HepG2 (cell line): ENCODE measurements around the gene FXN. TPM values are rescaled to one million over a fixed set of nuclear protein-coding genes. Genes with fewer than 3 reads are reported as not detected.
A peak's percentile ranks its signal among the peaks of the same experiment; 100 is the strongest.

ENCODE experiments used
- ATAC-seq: fragments of 200-7000 bp; cut with Tn5 transposase; 3 replicates; pipeline ENCODE4 v1.9.1; 2020; ENCODE audit warnings: mild to moderate bottlenecking, moderate library complexity
- BruUV-seq: library from RNA; stranded (reverse); fragments of 400-500 nt; replicated peaks from 2 replicates; lab custom pipeline; 2021; lab: Mats Ljungman, UMichigan
- CTCF ChIA-PET: fragments of 300-600 bp; formaldehyde crosslinking; extraction: SDS; loops from one replicate; lab custom pipeline; 2021; ENCODE audit warnings: low total read pairs, inconsistent platforms, low intra/inter-chr PET ratio; lab: Yijun Ruan, JAX
- POLR2A ChIA-PET: fragments of 350-600 bp; sonication (Branson Sonifier 250); formaldehyde crosslinking; loops from one replicate; lab custom pipeline; 2020; ENCODE audit warnings: antibody characterized with exemption, inconsistent platforms; lab: Yijun Ruan, JAX
- DNase-seq: peaks from one replicate; pipeline ENCODE4 v3.0.0-alpha.2; 2015; ENCODE audit warnings: low spot score
- FAIRE-seq: peaks from 3 replicates; lab custom pipeline; 2011; peaks lifted over from hg19 to GRCh38; lab: Jason Lieb, UNC
- H2AFZ ChIP-seq: one replicate; pipeline ENCODE4 v1.6.1; 2011; ENCODE audit warnings: low read length, inconsistent platforms
- H3K27ac ChIP-seq: fragments of 300-600 bp; 3 replicates; pipeline ENCODE4 v1.8.0; 2011; ENCODE audit warnings: mixed run types, mild to moderate bottlenecking, mixed read lengths, low read length, inconsistent platforms; ENCODE audit not compliant: insufficient read depth; ENCODE audit errors: extremely low read length
- H3K27me3 ChIP-seq, 2 experiments: fragments of 200-600 bp in 1 of 2; 2 replicates in 1 of 2; 3 replicates in 1 of 2; pipeline versions ENCODE4 v1.6.0 to v1.8.0; 2011; ENCODE audit warnings: low read length in 2 of 2, mild to moderate bottlenecking in 2 of 2, moderate library complexity in 2 of 2, inconsistent platforms in 1 of 2; ENCODE audit not compliant: insufficient read depth in 2 of 2, control insufficient read depth in 1 of 2
- H3K36me3 ChIP-seq, 2 experiments: fragments of 200-600 bp in 1 of 2; replicated peaks in 1 of 2; 2 replicates in 1 of 2; 3 replicates in 1 of 2; pipeline versions ENCODE4 v1.5.1 to v1.8.0; 2011; ENCODE audit warnings: low read length in 2 of 2, inconsistent platforms in 1 of 2; ENCODE audit not compliant: insufficient read depth in 2 of 2, control insufficient read depth in 1 of 2
- H3K4me1 ChIP-seq: 2 replicates; pipeline ENCODE4 v1.5.1; 2012; ENCODE audit warnings: low read length, inconsistent platforms; ENCODE audit not compliant: insufficient read depth
- H3K4me2 ChIP-seq: 2 replicates; pipeline ENCODE4 v1.6.0; 2011; ENCODE audit warnings: low read depth, low read length, inconsistent platforms
- H3K4me3 ChIP-seq, 3 experiments: fragments of 200-600 bp in 1 of 3; sonication (generic), shearing (Covaris generic) in 1 of 3; replicated peaks in 1 of 3; 2 replicates each; pipeline ENCODE4 v1.5.1; 2011 to 2016; ENCODE audit warnings: low read length in 3 of 3, inconsistent platforms in 2 of 3, low read depth in 2 of 3, mild to moderate bottlenecking in 2 of 3, control low read depth in 1 of 3, mixed read lengths in 1 of 3; ENCODE audit not compliant: insufficient read depth in 1 of 3
- H3K79me2 ChIP-seq: one replicate; pipeline ENCODE4 v1.6.1; 2011; ENCODE audit warnings: low read length, inconsistent platforms; ENCODE audit not compliant: insufficient read depth
- H3K9ac ChIP-seq: 2 replicates; pipeline ENCODE4 v1.6.0; 2011; ENCODE audit warnings: mild to moderate bottlenecking, low read depth, low read length, inconsistent platforms; ENCODE audit not compliant: insufficient read depth
- H3K9me3 ChIP-seq: 2 replicates; pipeline ENCODE4 v1.5.1; 2012; ENCODE audit warnings: mild to moderate bottlenecking, low read length
- H4K20me1 ChIP-seq: 2 replicates; pipeline ENCODE4 v1.6.0; 2011; ENCODE audit warnings: inconsistent platforms, mild to moderate bottlenecking, low read length, moderate library complexity; ENCODE audit not compliant: insufficient read depth
- BCL6 ChIP-seq: IDR thresholded peaks from 2 replicates; pipeline ENCODE4 v1.6.1; 2016; ENCODE audit warnings: missing genetic modification reagents, missing compliant biosample characterization
- ERF ChIP-seq: IDR thresholded peaks from 2 replicates; pipeline ENCODE4 v1.6.1; 2018; ENCODE audit warnings: missing biosample characterization, missing genetic modification reagents
- FOXJ3 ChIP-seq: sonication (generic); formaldehyde crosslinking; IDR thresholded peaks from 2 replicates; pipeline ENCODE4 v1.4.0; 2020; ENCODE audit warnings: missing genetic modification reagents, mild to moderate bottlenecking, borderline replicate concordance
- MXI1 ChIP-seq: IDR thresholded peaks from 3 replicates; pipeline ENCODE4 v1.6.1; 2012; ENCODE audit warnings: low read depth, low read length, inconsistent platforms, borderline replicate concordance
- PLRG1 ChIP-seq: fragments of 450-650 bp; conservative IDR thresholded peaks from 2 replicates; pipeline ENCODE4 v1.6.1; 2016
- RARA ChIP-seq: IDR thresholded peaks from 2 replicates; pipeline ENCODE4 v1.6.1; 2016; ENCODE audit warnings: missing genetic modification reagents, missing compliant biosample characterization
- RXRB ChIP-seq: IDR thresholded peaks from 2 replicates; pipeline ENCODE4 v1.6.1; 2016; ENCODE audit warnings: borderline replicate concordance, missing genetic modification reagents, missing compliant biosample characterization
- ZFP90 ChIP-seq: sonication (generic); formaldehyde crosslinking; IDR thresholded peaks from 2 replicates; pipeline ENCODE4 v1.8.0; 2022; ENCODE audit warnings: missing genetic modification reagents, mild to moderate bottlenecking, inconsistent platforms, borderline replicate concordance
- ZKSCAN5 ChIP-seq: sonication (generic); formaldehyde crosslinking; IDR thresholded peaks from 2 replicates; pipeline ENCODE4 v1.5.1; 2020; ENCODE audit warnings: mild to moderate bottlenecking, missing genetic modification reagents
- ZNF160 ChIP-seq: sonication (generic); formaldehyde crosslinking; IDR thresholded peaks from 2 replicates; pipeline ENCODE4 v1.8.0; 2022; ENCODE audit warnings: mild to moderate bottlenecking, inconsistent platforms, missing genetic modification reagents
- ZNF205 ChIP-seq: IDR thresholded peaks from 2 replicates; pipeline ENCODE4 v1.6.1; 2018; ENCODE audit warnings: missing biosample characterization, missing genetic modification reagents
- ZNF83 ChIP-seq: sonication (generic); formaldehyde crosslinking; IDR thresholded peaks from 2 replicates; pipeline ENCODE4 v1.4.0; 2020; ENCODE audit warnings: missing genetic modification reagents, mild to moderate bottlenecking, borderline replicate concordance
- WGBS: methylation state at CpG from one replicate; pipeline ENCODE4 v1.1.6; 2017; ENCODE audit warnings: low lambda C conversion rate; 5-methylcytosine and 5-hydroxymethylcytosine counted together
- in situ Hi-C: cut with HindIII; loops from 2 replicates; pipeline ENCODE4 v1.10.0; 2017; ENCODE audit warnings: low pct_unique_long_range_greater_than_20kb; ENCODE audit not compliant: extremely low pct_ligation_motif_present
- intact Hi-C: fragments of 100-400 bp; cut with micrococcal nuclease; formaldehyde crosslinking; loops from one replicate; pipeline ENCODE4 v1.10.0; 2022; ENCODE audit not compliant: unreplicated experiment
- polyA plus RNA-seq, 8 experiments: library from polyadenylated mRNA; depleted of rRNA in 3 of 8; stranded (reverse) in 7 of 8; unstranded in 1 of 8; fragments of >200 nt; fragmentation: Illumina TruSeq in 4 of 8; extraction: Trizol in 4 of 8; gene quantifications; 2 replicates each; pipeline versions ENCODE4 v1.2.1 to v1.2.3, GENCODE V29; 2011 to 2016; ENCODE audit warnings: low read depth in 4 of 8, missing spikeins in 1 of 8, mixed read lengths in 1 of 8; ENCODE audit not compliant: insufficient read depth in 1 of 8
- total RNA-seq, 5 experiments: library from RNA; depleted of rRNA; stranded (reverse); fragments of >200 nt; fragmentation: Illumina TruSeq; extraction: Trizol; gene quantifications; 2 replicates each; pipeline ENCODE4 v1.2.3, GENCODE V29; 2016; ENCODE audit warnings: low read depth in 1 of 5
- TF ChIP-seq, protein P1 (sequence below): IDR thresholded peaks from 2 replicates; pipeline ENCODE4 v1.4.0; 2020; ENCODE audit warnings: mild to moderate bottlenecking, missing genetic modification reagents
- TF ChIP-seq, protein P2 (sequence below): sonication (generic); formaldehyde crosslinking; IDR thresholded peaks from 2 replicates; pipeline ENCODE4 v1.5.0; 2020; ENCODE audit warnings: mild to moderate bottlenecking, missing genetic modification reagents, moderate library complexity
- TF ChIP-seq, protein P3 (sequence below): sonication (generic); formaldehyde crosslinking; IDR thresholded peaks from 2 replicates; pipeline ENCODE4 v1.4.0; 2020; ENCODE audit warnings: missing genetic modification reagents

FXN gene
- total and polyA plus RNA-seq, 2 of the 13 experiments (the other 11 are each of a cell fraction or from before 2014, with no cell fraction given): 24.1 to 26.0 TPM

DNA sequence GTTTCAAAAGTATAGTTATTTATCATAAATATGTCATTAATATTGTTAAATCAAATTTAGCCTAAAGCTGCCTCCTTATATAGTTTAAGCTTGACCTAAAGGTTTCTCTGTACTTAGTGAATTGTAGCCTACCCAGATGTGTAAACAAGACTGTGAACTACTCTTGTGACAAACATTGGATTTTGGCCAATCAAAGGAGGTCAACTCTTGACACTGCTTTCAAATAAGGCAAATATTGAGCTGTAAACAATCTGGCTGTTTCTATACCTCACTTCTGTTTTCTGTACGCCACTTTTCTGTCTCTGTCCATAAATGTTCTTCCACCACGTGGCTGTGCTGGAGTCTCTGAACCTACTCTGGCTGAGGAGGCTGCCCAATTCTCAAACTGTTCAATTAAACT, 51.2 kb downstream of the FXN start (continued):
- TF ChIP-seq, protein P1, sequence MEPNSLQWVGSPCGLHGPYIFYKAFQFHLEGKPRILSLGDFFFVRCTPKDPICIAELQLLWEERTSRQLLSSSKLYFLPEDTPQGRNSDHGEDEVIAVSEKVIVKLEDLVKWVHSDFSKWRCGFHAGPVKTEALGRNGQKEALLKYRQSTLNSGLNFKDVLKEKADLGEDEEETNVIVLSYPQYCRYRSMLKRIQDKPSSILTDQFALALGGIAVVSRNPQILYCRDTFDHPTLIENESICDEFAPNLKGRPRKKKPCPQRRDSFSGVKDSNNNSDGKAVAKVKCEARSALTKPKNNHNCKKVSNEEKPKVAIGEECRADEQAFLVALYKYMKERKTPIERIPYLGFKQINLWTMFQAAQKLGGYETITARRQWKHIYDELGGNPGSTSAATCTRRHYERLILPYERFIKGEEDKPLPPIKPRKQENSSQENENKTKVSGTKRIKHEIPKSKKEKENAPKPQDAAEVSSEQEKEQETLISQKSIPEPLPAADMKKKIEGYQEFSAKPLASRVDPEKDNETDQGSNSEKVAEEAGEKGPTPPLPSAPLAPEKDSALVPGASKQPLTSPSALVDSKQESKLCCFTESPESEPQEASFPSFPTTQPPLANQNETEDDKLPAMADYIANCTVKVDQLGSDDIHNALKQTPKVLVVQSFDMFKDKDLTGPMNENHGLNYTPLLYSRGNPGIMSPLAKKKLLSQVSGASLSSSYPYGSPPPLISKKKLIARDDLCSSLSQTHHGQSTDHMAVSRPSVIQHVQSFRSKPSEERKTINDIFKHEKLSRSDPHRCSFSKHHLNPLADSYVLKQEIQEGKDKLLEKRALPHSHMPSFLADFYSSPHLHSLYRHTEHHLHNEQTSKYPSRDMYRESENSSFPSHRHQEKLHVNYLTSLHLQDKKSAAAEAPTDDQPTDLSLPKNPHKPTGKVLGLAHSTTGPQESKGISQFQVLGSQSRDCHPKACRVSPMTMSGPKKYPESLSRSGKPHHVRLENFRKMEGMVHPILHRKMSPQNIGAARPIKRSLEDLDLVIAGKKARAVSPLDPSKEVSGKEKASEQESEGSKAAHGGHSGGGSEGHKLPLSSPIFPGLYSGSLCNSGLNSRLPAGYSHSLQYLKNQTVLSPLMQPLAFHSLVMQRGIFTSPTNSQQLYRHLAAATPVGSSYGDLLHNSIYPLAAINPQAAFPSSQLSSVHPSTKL (CRISPR knock-in tag): peak; percentile 44; the same call in 1 of the 2 replicates
- TF ChIP-seq RXRB (CRISPR knock-in tag): peak; percentile 56; the same call in 1 of the 2 replicates
- TF ChIP-seq RARA: peak; percentile 44
- TF ChIP-seq BCL6: peak; percentile 74
- TF ChIP-seq, protein P2, sequence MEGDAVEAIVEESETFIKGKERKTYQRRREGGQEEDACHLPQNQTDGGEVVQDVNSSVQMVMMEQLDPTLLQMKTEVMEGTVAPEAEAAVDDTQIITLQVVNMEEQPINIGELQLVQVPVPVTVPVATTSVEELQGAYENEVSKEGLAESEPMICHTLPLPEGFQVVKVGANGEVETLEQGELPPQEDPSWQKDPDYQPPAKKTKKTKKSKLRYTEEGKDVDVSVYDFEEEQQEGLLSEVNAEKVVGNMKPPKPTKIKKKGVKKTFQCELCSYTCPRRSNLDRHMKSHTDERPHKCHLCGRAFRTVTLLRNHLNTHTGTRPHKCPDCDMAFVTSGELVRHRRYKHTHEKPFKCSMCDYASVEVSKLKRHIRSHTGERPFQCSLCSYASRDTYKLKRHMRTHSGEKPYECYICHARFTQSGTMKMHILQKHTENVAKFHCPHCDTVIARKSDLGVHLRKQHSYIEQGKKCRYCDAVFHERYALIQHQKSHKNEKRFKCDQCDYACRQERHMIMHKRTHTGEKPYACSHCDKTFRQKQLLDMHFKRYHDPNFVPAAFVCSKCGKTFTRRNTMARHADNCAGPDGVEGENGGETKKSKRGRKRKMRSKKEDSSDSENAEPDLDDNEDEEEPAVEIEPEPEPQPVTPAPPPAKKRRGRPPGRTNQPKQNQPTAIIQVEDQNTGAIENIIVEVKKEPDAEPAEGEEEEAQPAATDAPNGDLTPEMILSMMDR (CRISPR knock-in tag): peak; percentile 17; the same call in 1 of the 2 replicates
- 0 out of 2 replicates have a peak, but pooled peaks have one; percentile 26 for TF ChIP-seq ERF (CRISPR knock-in tag)
- peak; percentile 21; the same call in 1 of the 2 replicates for TF ChIP-seq FOXJ3
- TF ChIP-seq MXI1: peak; percentile 54; the same call in 1 of the 3 replicates
- TF ChIP-seq, all 625 proteins: peak for 30

DNA sequence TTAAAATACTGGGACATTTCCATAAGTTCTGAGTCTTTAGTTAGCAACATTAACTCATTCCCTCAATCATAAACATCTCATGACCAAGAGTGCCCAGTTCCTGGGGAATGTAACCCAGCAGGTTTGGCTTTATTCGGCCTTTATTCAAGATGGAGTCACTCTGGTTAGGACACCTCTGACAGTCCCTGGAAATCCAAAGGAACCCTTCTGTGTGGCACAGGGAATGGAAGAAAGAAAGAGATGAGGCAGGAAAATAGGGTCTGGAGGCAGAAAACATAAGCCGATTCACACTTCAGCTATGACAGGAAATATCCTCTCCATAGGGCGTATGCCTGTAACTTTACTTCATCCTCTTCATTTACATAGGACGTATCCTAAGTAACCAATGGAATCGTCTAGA, 53.5 kb downstream of the FXN start:
- BruUV-seq: no TSS peak
- Histone ChIP-seq H4K20me1 (no peaks in the 10 kb centered on the region), H3K9ac (no peak overlapping the region), H3K4me1 (peaks cover 41% of the 10 kb centered on the region), H3K27me3 (no peaks in the 10 kb centered on the region), H3K4me2 (no peak overlapping the region), H3K36me3 (no peaks in the 10 kb centered on the region), H2AFZ (no peak overlapping the region), H3K9me3 (no peaks in the 10 kb centered on the region), H3K4me3 (no peak overlapping the region), H3K79me2 (no peaks in the 10 kb centered on the region), H3K27ac (no peak overlapping the region)
- intact Hi-C loops (no loop called here), in situ Hi-C loops (no loop called here)
- CTCF ChIA-PET: no interaction called here
- DNase-seq: no peak
- ATAC-seq: no peak
- FAIRE-seq: no peak
- POLR2A ChIA-PET: no interaction called here
- WGBS: 91% methylated on average over 5 of the region's 5 CpGs
- TF ChIP-seq ZFP90 (no peak), PLRG1 (no peak), ZNF83 (CRISPR knock-in tag) (no peak), ZNF205 (no peak), ZNF160 (CRISPR knock-in tag) (no peak), ZKSCAN5 (no peak)
- TF ChIP-seq, protein P3, sequence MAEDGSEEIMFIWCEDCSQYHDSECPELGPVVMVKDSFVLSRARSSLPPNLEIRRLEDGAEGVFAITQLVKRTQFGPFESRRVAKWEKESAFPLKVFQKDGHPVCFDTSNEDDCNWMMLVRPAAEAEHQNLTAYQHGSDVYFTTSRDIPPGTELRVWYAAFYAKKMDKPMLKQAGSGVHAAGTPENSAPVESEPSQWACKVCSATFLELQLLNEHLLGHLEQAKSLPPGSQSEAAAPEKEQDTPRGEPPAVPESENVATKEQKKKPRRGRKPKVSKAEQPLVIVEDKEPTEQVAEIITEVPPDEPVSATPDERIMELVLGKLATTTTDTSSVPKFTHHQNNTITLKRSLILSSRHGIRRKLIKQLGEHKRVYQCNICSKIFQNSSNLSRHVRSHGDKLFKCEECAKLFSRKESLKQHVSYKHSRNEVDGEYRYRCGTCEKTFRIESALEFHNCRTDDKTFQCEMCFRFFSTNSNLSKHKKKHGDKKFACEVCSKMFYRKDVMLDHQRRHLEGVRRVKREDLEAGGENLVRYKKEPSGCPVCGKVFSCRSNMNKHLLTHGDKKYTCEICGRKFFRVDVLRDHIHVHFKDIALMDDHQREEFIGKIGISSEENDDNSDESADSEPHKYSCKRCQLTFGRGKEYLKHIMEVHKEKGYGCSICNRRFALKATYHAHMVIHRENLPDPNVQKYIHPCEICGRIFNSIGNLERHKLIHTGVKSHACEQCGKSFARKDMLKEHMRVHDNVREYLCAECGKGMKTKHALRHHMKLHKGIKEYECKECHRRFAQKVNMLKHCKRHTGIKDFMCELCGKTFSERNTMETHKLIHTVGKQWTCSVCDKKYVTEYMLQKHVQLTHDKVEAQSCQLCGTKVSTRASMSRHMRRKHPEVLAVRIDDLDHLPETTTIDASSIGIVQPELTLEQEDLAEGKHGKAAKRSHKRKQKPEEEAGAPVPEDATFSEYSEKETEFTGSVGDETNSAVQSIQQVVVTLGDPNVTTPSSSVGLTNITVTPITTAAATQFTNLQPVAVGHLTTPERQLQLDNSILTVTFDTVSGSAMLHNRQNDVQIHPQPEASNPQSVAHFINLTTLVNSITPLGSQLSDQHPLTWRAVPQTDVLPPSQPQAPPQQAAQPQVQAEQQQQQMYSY (CRISPR knock-in tag): no peak
